HG02938 (cell line): ENCODE measurements around the gene PSMD11.
"Not testable (repeated sequence)": the region's sequence is repeated elsewhere in the genome, so short reads cannot be mapped to it uniquely, and the experiment has no call there.

Experiments used
- ATAC-seq: cut with Tn5 transposase; IDR thresholded peaks from one replicate; pipeline ENCODE4 v1.9.1; 2021; ENCODE audit warnings: mild to moderate bottlenecking, moderate library complexity; ENCODE audit not compliant: unreplicated experiment

The PSMD11 gene

GRCh38 chr17:32444301-32445073, at the start of gene PSMD11:
PSMD11 (plus strand) TSS chr17:32444510; CDS start chr17:32444524, 14 bp downstream.
- peak; percentile 87 for ATAC-seq

GRCh38 chr17:32396343-32396742, 48.0 kb upstream of the PSMD11 start:
- ATAC-seq = no peak

GRCh38 chr17:32398946-32399345, 45.4 kb upstream of the PSMD11 start:
- ATAC-seq = no peak

- ATAC-seq = not testable (repeated sequence)
Observed at GRCh38 chr17:32410085-32410484, 34.2 kb upstream of the PSMD11 start.

GRCh38 chr17:32426894-32427293, 17.4 kb upstream of the PSMD11 start:
- no peak for ATAC-seq

- ATAC-seq = no peak
Observed at GRCh38 chr17:32429598-32429997, 14.7 kb upstream of the PSMD11 start.

GRCh38 chr17:32440722-32441121, 3.6 kb upstream of the PSMD11 start:
- ATAC-seq = no peak

- ATAC-seq = no peak
Observed at GRCh38 chr17:32441886-32442285, 2.4 kb upstream of the PSMD11 start.

- ATAC-seq = no peak
Observed at GRCh38 chr17:32443827-32444300, 446 bp upstream of the PSMD11 start.

- peak; percentile 2 for ATAC-seq
Observed at GRCh38 chr17:32445074-32445415, 735 bp downstream of the PSMD11 start.

- no peak for ATAC-seq
Observed at GRCh38 chr17:32445497-32445896, 1.2 kb downstream of the PSMD11 start.

GRCh38 chr17:32445971-32446370, 1.7 kb downstream of the PSMD11 start:
- no peak for ATAC-seq

- ATAC-seq = no peak
Observed at GRCh38 chr17:32446949-32447348, 2.6 kb downstream of the PSMD11 start.

GRCh38 chr17:32449963-32450362, 5.7 kb downstream of the PSMD11 start:
- ATAC-seq = no peak

GRCh38 chr17:32450379-32450778, 6.1 kb downstream of the PSMD11 start:
- ATAC-seq = not testable (repeated sequence)

GRCh38 chr17:32451879-32452278, 7.6 kb downstream of the PSMD11 start:
- ATAC-seq = no peak

GRCh38 chr17:32452281-32452680, 8.0 kb downstream of the PSMD11 start:
- ATAC-seq = no peak

- no peak for ATAC-seq
Observed at GRCh38 chr17:32453370-32453769, 9.1 kb downstream of the PSMD11 start.

GRCh38 chr17:32458371-32458770, 14.1 kb downstream of the PSMD11 start:
- no peak for ATAC-seq

GRCh38 chr17:32460054-32460453, 15.7 kb downstream of the PSMD11 start:
- ATAC-seq = no peak

- ATAC-seq = no peak
Observed at GRCh38 chr17:32461498-32461852, 17.2 kb downstream of the PSMD11 start.

GRCh38 chr17:32461853-32462617, 17.7 kb downstream of the PSMD11 start:
- ATAC-seq = no peak
